ENCODE results near the gene MRNIP.

MRNIP gene

DNA sequence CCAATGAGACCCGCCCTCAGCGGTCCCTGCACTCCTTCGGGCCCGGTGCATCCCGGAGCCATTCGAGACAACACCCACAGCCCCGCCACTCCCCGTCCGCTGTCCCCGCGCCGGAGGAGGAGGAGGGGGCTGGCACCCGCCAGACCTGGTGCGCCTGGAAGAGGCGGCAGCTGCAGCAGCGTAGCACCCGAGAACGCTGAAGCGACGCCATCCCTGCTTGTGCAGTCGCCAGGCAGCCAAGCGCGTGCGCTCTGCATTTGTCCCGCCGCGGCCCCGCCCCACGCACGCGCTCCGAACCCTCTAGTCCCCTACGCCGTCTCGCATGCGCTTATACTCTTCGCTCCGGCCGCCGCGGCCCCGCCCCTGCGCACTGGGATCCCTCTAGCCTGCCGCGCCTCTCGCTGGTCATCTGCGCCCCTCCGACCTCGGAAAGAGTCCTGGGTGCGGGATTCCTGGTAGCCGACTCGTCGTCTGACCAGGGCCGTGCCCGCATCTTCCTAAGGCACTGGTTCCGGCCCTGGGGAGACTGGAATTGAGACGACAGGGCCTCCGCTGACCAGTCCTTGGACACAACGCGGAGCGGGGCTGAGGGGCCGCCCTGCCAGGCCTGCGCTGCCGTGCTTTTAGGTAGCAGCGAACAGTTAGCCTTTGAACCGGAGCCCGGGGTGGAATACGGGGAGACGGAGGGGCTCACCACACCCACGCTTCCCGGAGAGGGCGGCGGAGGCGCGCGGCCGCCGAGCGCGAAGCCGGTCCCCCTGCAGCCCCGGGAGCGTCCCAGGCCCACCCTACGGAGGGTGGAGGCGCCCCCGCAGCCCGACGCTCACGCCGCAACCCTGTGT is at the start of gene MRNIP:
MRNIP (minus strand) TSS at position 232 of the 842 bp plus-strand sequence; CDS start at position 211, 21 bp downstream.
- DNase-seq (ENCODE audit: low read depth, low spot score) = peak; percentile 82

DNA sequence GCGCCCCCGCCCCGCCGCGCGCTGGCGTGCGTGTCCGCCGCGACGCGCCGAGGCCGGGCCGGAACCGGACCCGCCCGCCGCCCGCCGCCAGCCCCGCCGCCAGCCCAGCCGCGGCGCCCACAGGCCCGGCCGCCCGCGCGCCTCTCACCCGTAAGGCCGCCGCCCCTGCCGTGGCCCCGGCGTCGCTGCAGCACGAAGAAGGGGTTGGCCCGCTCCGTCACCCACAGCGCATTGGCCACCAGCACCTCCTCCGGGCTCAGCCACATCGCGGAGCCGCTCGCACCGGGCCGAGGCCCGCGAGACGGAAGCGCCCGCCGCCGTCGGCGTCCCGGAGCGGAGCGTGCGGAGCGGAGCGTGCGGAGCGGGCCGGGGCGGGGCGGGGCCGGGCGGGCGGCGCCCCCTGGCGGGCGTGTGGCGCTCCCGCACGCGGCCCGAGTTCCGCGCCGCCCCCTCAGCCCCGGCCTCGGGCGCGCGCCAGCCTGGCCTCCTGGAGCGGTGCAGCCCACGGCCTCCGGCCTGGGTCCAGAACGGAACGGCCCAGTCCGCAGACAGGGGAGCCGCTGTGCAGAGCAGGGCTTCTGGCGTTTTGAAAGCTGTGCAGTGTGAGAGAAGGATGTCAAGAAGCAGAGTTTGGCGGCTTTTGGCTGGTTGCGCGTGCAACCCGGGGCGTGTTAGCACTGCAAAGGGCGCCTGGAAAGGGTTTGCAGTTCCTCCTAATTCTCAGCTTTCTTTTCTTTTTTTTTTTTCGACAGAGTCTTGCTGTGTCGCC is 49.1 kb upstream of the MRNIP start, which contains the start of gene TBC1D9B:
TBC1D9B (minus strand) TSS at position 342 of the 769 bp plus-strand sequence; CDS start at position 266, 76 bp downstream.
- DNase-seq (ENCODE audit: low read depth, low spot score) = peak; percentile 23

GRCh38 chr5:179906795-179907555 is 48.4 kb upstream of the MRNIP start:
- no peak for DNase-seq (ENCODE audit: low read depth, low spot score)

DNA sequence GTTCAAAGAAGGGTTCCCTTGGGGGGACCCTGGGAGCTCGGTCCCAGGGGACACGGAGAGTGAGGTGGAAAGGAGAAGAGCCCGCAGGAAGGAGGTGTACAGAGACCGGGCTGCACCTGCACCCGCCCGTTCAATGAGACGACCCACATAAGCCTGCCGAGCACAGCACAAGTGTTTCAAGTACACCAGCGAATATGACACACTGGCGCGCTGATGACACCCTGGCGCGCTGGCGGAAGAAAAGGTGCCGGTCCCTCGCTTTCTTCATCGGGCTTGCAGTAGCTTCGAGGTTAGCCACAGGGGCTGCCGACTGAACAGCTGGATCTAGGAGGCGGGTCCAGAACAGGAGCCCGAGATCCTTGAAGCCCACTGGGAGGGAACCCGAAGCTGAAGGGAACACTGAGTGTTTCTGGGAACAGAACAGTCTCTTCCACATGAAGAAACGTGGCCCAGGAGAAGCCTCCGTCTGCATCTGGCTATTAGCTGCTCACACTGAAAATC is 47.7 kb upstream of the MRNIP start:
- DNase-seq (ENCODE audit: low read depth, low spot score) = no peak

- DNase-seq (ENCODE audit: low read depth, low spot score) = no peak
Observed at GRCh38 chr5:179905161-179905560, 46.5 kb upstream of the MRNIP start.

DNA sequence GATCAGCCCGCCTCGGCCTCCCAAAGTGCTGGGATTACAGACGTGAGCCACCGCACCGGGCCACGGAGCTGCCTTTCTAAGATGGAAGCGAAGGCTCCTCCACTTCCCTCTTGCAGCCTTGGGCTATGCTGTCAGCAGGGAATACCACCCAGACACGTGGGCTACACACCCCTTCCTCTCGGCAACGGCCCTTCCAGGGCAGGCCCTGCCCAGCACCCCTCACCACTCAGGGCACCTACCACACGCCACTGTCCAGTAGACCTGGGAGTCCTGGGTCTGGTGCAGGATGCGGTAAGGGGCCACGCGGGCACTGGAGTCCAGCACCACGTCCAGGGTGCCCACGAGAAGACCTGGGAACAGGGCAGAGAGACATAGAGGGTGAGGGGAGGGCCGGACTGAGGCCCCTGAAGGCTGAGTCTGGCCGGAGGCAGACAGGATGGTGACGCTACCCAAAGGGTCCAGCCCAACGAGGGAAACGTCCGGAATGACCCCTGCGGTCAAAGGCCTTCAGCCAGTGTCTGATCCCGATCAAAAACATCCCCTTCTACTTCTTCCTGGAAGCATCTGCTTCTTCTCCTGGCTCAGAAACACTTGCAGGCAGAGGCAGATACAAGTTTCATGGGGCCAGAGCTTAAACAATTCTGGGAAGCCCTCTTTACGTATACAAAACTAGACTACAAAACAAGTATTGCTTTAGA is 46.0 kb upstream of the MRNIP start:
- DNase-seq (ENCODE audit: low read depth, low spot score) = no peak

- no peak for DNase-seq (ENCODE audit: low read depth, low spot score)
Observed at GRCh38 chr5:179902763-179903158, 44.1 kb upstream of the MRNIP start.

DNA sequence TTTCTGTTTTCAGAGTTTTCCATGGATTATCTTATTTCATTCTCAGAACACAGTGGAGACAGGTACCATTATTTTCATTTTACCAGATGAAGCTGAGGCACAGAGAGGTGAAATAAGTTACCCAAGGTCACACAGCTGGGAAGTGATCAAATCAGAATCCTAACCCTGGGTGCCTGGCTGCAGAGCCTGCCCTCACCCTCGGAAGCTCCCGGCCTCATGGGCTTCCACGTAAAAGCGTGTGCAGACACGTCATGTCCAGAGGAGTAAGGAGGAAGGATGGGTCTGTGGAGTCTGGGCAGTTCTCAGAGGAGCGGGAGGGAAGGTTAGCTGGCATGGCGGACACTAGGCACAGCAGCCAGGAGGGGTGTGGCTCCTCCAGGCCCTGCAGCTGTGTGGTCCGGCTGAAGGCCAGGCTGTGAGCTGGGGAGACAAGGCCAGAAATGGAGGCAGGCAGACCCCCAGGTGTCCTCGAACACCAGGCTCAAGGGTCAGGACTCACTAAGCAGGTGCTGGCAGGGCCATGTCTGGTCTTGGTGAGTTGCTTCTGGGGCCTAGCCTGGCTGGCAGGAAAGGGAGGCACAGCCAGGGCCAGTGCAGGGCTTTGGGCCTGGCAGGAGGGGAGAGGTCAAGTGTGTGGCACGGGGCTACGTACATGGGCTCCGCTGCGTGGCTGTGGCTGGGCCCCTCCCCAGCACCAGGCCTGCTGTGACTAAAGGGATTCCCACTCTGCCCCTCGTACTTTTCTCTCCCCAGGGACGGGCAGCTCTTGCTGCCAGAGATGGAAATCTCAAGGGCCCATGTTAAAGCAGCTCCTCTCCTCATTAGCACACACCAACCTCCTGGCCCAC is 43.5 kb upstream of the MRNIP start:
- DNase-seq (ENCODE audit: low read depth, low spot score) = no peak

DNA sequence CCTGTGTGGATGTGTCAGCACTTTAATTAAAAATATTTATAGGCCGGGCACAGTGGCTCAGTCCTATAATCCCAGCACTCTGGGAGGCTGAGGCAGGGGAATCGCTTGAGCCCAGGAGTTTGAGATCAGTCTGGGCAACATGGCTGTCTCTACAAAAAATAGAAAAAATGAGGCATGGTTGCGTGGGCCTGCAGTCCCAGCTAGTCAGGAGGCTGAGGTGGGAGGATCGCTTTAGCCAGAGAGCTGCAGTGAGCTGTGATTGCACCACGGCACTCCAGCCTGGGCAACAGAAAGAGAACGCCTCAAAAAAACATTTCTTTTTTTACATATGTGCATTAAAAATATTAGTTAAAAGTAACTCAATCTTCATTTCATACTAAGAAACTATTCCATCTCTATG is 42.8 kb upstream of the MRNIP start:
- DNase-seq (ENCODE audit: low read depth, low spot score) = no peak

GRCh38 chr5:179900711-179901110 is 42.1 kb upstream of the MRNIP start:
- DNase-seq (ENCODE audit: low read depth, low spot score) = no peak

DNA sequence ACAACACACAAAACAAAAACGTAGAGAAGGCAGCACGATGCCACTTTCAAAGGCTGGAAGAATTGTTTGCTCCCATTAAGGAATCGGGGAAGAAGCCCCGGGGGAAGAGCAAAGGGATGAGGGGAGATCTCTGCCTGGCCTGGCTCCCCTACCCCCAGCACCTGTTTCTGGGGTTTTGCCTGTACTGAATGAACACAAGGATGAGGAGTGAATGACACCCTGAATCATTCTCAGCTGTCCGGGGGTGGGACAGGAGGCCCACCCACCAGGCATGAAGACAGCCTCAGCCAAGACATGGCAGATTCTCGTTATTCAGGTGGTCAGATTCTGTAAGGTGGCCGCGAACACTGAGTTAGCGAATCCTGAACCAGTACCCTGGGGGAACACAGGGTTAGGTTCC is 41.6 kb upstream of the MRNIP start:
- DNase-seq (ENCODE audit: low read depth, low spot score) = no peak

DNA sequence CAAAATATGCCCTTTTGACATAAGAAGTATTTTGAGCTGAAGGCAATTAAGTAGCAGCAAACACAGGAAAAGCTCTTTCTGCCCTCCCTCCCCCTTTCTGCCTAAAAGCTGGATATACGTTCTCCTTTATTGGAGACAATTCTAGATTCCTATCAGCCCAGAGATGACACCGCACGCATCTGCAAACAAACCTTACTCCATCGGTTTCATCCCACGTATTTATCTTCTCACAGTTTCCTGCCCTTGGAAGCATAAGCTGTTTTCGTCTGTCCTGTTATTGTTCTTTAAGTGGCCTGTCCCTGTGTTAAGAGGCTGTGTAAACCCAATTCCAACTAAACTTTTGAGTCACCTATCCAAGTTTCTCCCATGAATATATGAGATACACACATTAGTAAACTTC is 37.2 kb upstream of the MRNIP start:
- DNase-seq (ENCODE audit: low read depth, low spot score) = no peak

GRCh38 chr5:179893958-179894895 is 35.6 kb upstream of the MRNIP start:
- DNase-seq (ENCODE audit: low read depth, low spot score) = no peak

DNA sequence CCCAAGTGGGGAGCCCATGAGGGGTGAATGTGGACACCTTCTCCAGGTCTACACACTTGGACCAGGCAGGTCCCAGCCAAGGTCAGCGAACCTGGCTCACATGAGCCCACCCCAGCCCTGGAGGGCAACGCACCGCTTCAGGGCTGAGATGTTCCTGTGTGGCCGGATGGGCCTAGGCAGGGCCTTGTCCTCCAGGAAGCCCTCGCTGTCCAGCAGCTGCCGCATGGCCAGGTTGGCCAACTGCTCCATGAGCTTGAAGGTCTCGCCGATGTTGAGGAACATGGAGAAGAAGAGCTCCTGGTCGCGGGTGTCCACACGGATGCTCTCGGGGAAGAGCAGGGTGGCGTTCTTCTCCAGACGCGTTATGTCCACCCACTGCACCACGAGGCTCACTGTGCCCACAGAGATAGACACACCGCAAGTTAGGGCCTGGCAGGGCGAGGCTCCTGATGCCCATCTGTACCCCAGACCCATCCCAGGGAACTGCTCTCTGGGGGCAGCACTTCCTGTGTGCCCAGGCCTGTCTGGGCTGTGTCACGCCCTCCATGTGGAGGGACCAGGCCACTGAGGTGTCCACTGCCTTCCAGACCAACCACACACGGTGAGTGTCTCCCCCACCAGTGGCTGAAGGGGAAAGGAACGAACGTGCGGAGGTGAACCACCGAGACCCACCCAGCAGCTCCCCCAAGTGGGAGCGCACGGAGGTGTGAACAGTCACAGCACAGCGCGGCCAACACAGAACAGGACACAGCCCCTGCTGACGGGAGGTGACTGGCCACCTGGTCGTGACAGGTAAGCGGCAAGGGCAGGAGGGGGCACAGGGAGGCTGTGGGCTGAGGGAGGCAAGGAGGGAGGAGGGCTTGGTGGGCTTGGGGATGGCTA is 34.7 kb upstream of the MRNIP start:
- DNase-seq (ENCODE audit: low read depth, low spot score) = no peak

- DNase-seq (ENCODE audit: low read depth, low spot score) = no peak
Observed at GRCh38 chr5:179892255-179892654, 33.6 kb upstream of the MRNIP start.

DNA sequence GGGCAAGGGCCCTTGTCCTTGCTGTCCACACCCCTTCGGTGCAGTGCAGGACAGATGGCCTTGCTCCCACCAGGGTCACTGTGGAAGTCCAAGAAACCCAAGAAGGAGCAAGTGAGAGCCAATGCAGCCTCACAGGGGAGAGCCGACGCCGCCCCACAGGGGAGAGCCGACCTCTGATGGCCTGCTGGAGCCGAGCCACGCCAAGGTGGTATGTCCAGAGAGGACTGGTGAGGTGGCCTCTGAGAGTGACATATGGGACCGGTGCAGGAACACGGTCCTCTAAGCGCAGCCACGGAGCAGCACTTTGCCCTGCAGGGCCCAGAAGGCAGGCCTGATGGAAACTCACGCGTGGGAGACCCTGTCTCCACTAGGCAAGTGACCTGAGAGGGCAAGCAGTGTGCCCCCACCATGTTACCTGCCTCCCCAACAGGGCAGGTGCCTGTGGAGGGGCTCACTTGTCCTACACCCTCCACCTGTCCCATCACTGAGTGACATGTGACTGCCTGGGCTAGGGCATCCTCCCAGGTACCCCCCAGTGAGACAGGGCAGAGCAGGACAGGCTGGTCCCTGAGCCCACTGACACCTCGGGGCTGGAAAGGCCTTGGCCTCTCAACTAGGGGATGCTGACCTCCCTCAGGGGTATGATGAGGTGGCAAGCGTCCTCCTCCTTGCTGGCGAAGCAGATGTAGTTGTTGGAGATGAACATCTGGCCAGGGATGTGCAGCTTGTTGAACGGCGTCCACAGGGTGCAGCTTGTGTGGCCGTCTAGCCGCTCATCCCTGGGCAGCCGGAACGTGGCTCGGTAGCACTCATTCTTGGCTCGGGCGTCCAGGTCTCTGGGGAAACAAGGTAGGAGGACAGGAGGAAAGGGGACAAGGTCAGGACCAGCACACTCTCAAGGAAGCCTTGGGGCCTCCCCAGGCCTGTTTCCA is 32.4 kb upstream of the MRNIP start:
- DNase-seq (ENCODE audit: low read depth, low spot score) = no peak

GRCh38 chr5:179889885-179890284 is 31.3 kb upstream of the MRNIP start:
- DNase-seq (ENCODE audit: low read depth, low spot score) = no peak

All from activated naive CD8-positive, alpha-beta T cell treated with anti-CD3 and anti-CD28 coated beads, Interleukin-2, amount 50 U/mL, for 16 hours (primary cell).